HG02759 (cell line): Measurements from ENCODE around the gene MATN4.

Source experiments
- ATAC-seq: cut with Tn5 transposase; IDR thresholded peaks from one replicate; pipeline ENCODE4 v1.9.1; 2021; ENCODE audit warnings: mild to moderate bottlenecking, moderate library complexity; ENCODE audit not compliant: unreplicated experiment

MATN4 gene

GRCh38 chr20:45293041-45294002, 14.8 kb downstream of the MATN4 start:
- peak; percentile 77 for ATAC-seq

DNA sequence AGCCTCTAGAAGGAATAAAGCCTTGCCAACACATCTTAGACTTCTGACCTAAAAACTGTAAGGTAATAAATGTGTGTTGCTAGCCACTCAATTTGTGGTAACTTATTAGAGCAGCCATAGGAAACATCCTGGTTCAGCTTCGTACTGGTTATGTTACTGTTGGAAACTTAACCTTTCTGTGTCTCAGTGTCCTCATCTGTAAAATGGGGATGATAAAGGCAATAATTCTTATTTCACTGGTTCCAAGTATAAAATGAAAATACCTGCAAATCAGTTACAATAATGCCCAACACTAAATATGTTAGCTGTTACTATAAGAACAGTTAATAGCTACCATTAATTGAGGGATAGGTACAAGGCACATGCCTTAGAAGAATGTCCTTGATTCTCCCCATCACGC, 15.8 kb downstream of the MATN4 start:
- ATAC-seq = no peak

DNA sequence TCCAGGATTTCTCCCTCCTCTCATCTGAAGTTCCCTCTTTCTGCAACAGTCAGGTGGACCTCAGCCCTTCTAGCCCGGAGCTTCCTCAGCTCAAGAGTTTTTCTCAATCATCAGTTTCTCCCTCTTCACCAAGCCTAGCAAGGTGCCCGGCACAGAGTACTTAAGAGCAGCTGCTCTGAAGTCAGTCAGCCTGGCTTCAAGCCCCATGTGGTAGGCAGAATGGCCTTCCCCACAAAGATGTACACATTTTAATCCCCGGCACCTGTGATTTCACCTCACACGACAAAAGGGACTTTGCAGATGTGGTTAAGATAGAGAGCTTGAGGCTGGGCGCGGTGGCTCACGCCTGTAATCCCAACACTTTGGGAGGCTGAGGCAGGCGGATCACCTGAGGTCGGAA, 16.6 kb downstream of the MATN4 start:
- no peak for ATAC-seq

- ATAC-seq = no peak
These were observed 17.3 kb downstream of the MATN4 start for GRCh38 chr20:45290677-45291355.

DNA sequence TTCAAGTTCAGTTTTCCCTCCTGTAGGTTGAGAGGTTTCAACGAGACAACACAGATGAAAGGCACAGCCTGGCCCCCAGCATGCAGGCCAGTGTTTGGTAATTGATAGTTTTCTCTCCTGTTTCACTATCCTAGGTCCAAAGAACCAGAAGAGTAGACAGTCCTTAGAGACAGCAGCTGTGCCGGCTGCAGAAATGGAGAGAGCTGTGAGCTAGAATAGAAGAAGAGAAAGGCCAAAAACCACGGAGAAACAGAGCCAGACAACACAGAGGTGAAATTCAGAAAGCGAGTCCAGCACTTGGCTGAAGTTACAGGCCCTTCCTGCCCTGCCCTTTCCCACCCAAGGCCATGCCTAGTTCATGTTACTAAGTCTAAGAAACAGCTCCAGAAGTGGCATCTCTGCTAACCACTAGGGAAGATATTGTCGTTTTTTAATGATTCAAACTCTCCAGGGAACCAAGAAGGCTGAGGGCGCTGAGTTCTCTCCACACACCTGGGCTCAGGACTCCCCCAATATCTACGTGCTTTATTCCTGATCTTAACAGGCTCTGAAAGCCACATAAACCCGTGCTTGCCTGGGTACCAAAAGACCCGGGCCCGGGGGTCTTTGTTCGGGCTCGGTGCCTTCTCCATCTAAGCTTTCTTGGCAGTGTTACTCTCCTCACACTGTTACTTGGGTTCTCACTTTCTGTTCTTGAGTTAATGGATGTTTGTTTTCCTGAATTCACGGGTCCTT, 18.0 kb downstream of the MATN4 start:
- ATAC-seq = no peak

DNA sequence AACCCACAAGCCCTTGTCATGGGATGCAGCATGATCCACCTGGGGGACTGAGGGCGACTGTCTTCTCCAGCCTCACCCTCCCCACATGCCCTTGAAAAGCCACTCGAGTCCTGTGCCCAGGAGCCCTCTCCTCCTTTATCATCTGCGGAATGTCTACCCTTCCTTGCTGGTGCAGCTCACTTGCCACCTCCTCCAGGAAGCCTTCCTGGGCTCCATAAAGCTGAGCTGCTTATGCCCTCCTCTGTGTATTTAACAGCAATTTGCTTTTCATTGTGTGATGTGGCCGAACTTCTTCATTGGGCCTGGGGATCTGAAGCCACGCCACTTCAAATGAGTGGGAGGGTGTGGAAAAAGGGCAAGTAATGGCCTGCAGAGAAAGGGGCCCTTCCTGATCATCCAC, 19.2 kb downstream of the MATN4 start:
- ATAC-seq = no peak

GRCh38 chr20:45288376-45288775, 19.7 kb downstream of the MATN4 start:
- no peak for ATAC-seq

- no peak for ATAC-seq
These were observed 24.5 kb downstream of the MATN4 start for GRCh38 chr20:45283551-45284057.

DNA sequence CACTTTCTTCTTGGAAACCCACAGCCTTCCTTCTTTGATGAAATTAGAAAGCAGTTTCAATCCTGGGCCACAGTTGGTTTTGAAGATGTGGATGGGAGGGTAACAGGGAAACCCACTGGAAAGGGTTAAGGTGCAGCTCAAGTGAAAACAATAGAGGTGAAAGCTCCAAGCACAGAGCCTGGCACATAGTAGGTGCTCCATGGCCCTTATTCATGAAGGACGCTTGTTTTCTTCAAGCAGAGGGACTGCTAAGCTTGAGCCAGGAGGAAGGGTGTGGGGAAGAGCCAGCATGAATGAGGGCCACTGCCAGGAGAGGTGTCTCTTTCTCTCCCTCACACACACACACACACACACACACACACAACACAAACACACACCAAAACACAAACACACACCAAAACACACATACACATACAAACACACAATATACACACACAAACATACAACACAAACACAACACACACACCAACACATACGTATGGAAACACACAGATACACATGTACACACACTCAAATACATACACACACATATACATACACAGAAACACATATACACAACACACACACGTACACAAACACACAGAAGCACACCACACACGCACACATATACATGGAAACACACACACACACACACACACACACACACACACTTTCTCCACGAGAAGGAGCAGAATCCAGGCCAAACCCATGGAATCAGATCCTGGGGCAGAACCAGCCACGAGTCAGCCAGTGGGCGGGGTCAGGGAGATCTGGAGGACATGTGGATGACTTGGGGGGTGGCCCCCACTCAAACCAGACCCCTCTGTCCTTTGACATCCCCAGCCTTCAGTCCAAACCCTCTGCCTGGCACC, 25.2 kb downstream of the MATN4 start:
- no peak for ATAC-seq

DNA sequence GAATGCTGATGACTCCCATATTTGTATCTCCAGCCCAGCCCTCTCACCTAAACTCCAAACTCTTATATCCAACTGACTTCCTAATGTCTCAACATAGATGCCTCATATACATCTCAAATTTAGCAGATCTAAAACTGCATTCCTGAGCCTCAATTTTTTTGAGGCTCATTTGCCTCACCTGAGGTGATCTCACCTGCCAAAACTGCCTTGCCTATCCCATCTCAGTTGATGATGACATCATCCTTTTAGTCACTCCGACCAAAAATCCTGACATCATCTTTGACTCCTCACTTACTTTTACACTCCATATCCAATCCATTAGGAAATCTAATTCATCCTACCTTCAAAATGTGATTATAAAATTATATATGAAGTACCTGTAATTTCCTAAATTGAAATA, 28.1 kb downstream of the MATN4 start:
- ATAC-seq = no peak

GRCh38 chr20:45275338-45275737, 32.8 kb downstream of the MATN4 start:
- ATAC-seq = no peak

- no peak for ATAC-seq
These were observed 38.3 kb downstream of the MATN4 start for GRCh38 chr20:45269754-45270270.

DNA sequence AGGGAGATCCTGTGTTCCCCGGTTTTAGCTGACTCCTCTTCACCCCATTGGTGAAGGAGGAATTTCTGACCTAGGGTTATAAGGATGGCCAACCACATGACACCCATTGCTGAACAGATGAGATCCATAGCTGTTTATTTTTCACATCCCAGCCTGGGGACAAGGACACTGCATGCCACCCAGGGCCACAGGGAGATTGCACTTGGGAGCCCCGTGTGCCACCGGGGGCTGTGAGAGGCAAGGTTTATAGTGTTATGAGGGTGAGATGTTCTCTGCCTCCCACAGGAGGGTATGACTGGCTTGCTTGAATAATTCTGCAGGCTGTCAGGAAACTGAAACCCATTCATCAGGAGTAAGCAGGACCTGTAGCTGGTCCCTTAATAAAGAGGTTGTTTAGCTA, 39.0 kb downstream of the MATN4 start:
- ATAC-seq = no peak

DNA sequence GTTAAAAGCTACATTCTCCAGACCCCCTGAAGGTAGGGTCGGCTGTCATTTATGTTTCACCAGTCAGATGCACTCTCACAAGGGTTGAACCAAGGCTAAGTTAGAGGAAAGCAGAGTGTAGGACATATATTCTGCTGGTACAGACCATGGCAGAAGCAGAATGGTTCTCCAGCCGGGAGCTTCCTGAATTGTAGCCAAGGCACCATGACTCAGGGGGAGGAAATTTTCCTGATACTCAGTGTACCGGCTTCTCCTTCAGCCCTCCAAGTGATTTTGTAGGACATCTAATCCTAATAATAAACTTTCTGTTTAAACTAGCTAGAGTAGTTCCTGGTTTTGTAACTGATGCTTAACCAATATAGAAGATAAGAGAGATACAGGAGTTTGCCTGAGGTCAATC, 39.6 kb downstream of the MATN4 start:
- ATAC-seq = no peak

DNA sequence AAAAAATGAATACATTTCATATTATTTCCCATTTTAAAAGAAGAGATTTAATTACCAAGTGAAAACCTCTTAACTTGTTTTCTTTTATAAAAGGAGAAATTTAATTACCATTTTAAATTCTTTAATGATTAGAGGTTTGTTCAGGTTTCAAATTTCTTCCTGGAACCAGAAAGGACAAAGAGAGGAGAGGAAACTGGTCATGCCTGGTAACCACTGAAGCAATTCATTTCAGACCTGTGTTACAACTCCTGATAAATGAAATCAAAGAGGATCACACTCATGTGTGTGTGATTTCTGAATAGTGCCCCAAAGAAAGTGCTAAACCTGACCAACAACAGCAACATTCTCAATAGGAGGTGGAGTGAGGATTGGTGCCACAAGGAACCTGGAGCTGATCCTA, 41.1 kb downstream of the MATN4 start:
- ATAC-seq = no peak

DNA sequence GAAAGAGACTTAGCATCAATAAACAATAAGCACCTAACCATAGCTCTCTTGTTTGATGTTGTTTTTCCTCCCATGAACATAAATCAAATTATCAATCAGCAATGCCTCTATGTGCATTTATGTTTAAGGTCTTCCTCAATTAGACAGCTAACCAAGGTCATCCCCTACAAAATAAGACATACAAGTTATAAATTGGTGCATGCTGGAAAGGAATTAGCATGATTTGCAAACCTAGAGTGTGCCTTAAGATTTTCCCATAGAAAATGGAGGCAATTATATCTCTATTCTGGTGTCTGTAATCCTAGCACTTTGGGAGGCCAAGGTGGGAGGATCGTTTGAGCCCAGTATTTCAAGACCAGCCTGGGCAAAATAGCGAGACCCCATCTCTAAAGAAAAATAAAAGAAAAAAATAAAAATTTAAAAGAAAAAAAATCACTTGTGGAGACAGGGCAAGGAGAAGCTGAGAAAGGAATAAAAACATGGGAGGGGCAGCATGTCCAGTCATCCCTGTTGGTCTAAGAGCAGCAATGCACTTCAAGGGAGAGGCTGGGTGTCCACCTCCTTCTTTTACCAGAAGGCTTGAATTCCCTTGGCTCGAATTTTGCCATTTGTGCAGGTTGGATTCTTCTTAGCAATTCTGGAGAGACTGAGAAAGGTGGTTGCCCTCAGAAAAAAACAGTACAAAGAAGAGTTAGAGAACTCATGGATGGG, 44.4 kb downstream of the MATN4 start:
- no peak for ATAC-seq

GRCh38 chr20:45258664-45259063, 49.4 kb downstream of the MATN4 start:
- ATAC-seq = no peak

GRCh38 chr20:45258259-45258658, 49.8 kb downstream of the MATN4 start:
- ATAC-seq = no peak

GRCh38 chr20:45257711-45258110, 50.4 kb downstream of the MATN4 start:
- ATAC-seq = no peak

- ATAC-seq = no peak
These were observed 50.9 kb downstream of the MATN4 start for GRCh38 chr20:45257161-45257560.
